Adrenal gland (tissue), 12 donors: ENCODE data around the gene PPIF. TPM values are rescaled to one million over a fixed set of nuclear protein-coding genes. Genes with fewer than 3 reads are reported as not detected.

Experiments
- DNase-seq, 7 donors: peaks; one replicate each; pipeline ENCODE4 v3.0.0-alpha.2; 2019 to 2020
- H3K27ac ChIP-seq, 5 donors: fragments of 200-600 bp; sonication (generic) in 4 of 5; 1 replicate in 3 of 5; 2 replicates in 2 of 5; pipeline versions ENCODE4 v1.5.1 to v1.8.0; 2016 to 2020; ENCODE audit warnings: mild to moderate bottlenecking in 1 of 5
- H3K27me3 ChIP-seq: fragments of 200-600 bp; 2 replicates; pipeline ENCODE4 v1.8.0; 2021
- H3K36me3 ChIP-seq, 2 donors: fragments of 200-600 bp; replicated peaks in 1 of 2; 1 replicate in 1 of 2; 2 replicates in 1 of 2; pipeline versions ENCODE4 v1.5.1 to v1.8.0; 2018 to 2022
- H3K4me1 ChIP-seq, 2 donors: fragments of 200-600 bp; replicated peaks in 1 of 2; 1 replicate in 1 of 2; 2 replicates in 1 of 2; pipeline versions ENCODE4 v1.5.1 to v1.8.0; 2018 to 2021
- H3K4me3 ChIP-seq, 4 donors: fragments of 200-600 bp; sonication (generic) in 3 of 4; one replicate each; pipeline ENCODE4 v1.5.1; 2016 to 2018
- H3K9me3 ChIP-seq, 3 donors: fragments of 200-600 bp; sonication (generic) in 1 of 3; replicated peaks in 1 of 3; 1 replicate in 2 of 3; 2 replicates in 1 of 3; pipeline versions ENCODE4 v1.5.1 to v1.8.0; 2016 to 2021
- CTCF ChIP-seq, 6 experiments: fragments of 450-650 bp in 4 of 6; fragments of 200-600 bp in 2 of 6; sonication (generic) in 1 of 6; IDR thresholded peaks; 1 replicate in 5 of 6; 2 replicates in 1 of 6; pipeline versions ENCODE4 v1.5.1 to v1.8.0; 2016 to 2021; ENCODE audit warnings: antibody characterized with exemption in 6 of 6, mild to moderate bottlenecking in 2 of 6, moderate library complexity in 1 of 6
- POLR2A ChIP-seq, 2 donors: fragments of 450-650 bp; IDR thresholded peaks; one replicate each; pipeline ENCODE4 v1.6.1; 2017; ENCODE audit warnings: antibody characterized with exemption in 2 of 2, mild to moderate bottlenecking in 2 of 2, moderate library complexity in 1 of 2
- WGBS, 4 donors: extraction: QIAGEN DNeasy Blood & Tissue Kit in 2 of 4; methylation state at CpG; one replicate each; pipeline versions ENCODE4 v1.1.5 to v1.1.7; 2013 to 2017; 5-methylcytosine and 5-hydroxymethylcytosine counted together
- intact Hi-C, 2 donors: fragments of 100-400 bp; cut with DNase I; formaldehyde crosslinking; loops; one replicate each; pipeline versions ENCODE4 v1.14.1 to v1.15.0; 2022 to 2023
- polyA plus RNA-seq, 3 donors: library from polyadenylated mRNA; stranded (reverse); fragments of 200-250 nt in 2 of 3; fragments of 350-450 nt in 1 of 3; fragmentation: Illumina TruSeq in 1 of 3; extraction: RNeasy Lipid Tissue Mini Kit (QIAGEN cat#74804) in 1 of 3; gene quantifications; one replicate each; pipeline ENCODE4 v1.2.3, GENCODE V29; 2013 to 2014
- total RNA-seq, 9 donors: library from RNA; depleted of rRNA in 4 of 9; stranded (reverse); fragments of >200 nt in 4 of 9; fragments of 120-200 nt in 1 of 9; fragmentation: NEBNext Ultra II Directional in 1 of 9; extraction: Animal tissue kit (Norgen Biotek cat#: 25700) in 1 of 9; gene quantifications; one replicate each; pipeline versions ENCODE4 v1.1.0 to v1.2.4, GENCODE V29; 2013 to 2023
- donor health status: healthy with polysubstance abuse.
- donor health status: Bipolar disorder and iron deficiency.
- donor health status: DM: yes; HTN: yes; CAD: no.
- donor health status: DM: no; HTN: no; CAD: no.
- donor health status: DM: no; HTN: no; CAD: no.
- donor health status: DM: yes; HTN: yes; CAD: no.

The PPIF gene
- total and polyA plus RNA-seq, 12 donors: 43.8 to 619 (median 216) TPM

- Histone ChIP-seq H3K4me3 (no peak overlapping the region), H3K9me3 (no peaks in the 10 kb centered on the region), H3K4me1 (peaks cover 0 to 11% of the 10 kb centered on the region in 2 donors), H3K36me3 (peaks cover 0 to 2% of the 10 kb centered on the region in 2 donors), H3K27ac (peak overlapping the region in 4 of 5 donors; percentile 13 to 92 (median 58)), H3K27me3 (no peaks in the 10 kb centered on the region)
- no peak for TF ChIP-seq POLR2A (IDR thresholded peaks at IDR 0.05)
- 69 to 72% (median 70%) methylated on average over 6 to 9 of the region's 9 CpGs for WGBS, 4 donors
- intact Hi-C loops: no loop called here
- DNase-seq: peak in 4 of 7 donors; percentile 12 to 48 (median 16)
Measured at GRCh38 chr10:79380946-79381721, 33.9 kb downstream of the PPIF start.

- H3K9me3 ChIP-seq: no peaks in the 10 kb centered on the region
- intact Hi-C loops: no loop called here
- peak in 4 of 7 donors; percentile 45 to 71 (median 46) for DNase-seq
- H3K36me3 ChIP-seq: peaks cover 0 to 7% of the 10 kb centered on the region in 2 donors
- H3K4me1 ChIP-seq: peaks cover 0 to 11% of the 10 kb centered on the region in 2 donors
- peak overlapping the region in 3 of 5 donors; percentile 42 to 92 (median 73) for H3K27ac ChIP-seq
- no peak overlapping the region for H3K4me3 ChIP-seq
- 66 to 82% (median 75%) methylated on average over 4 to 11 of the region's 11 CpGs; no CpG with 5 or more reads in 1 of the 4 donors for WGBS, 4 donors
- H3K27me3 ChIP-seq: no peaks in the 10 kb centered on the region
- TF ChIP-seq POLR2A (IDR thresholded peaks at IDR 0.05): no peak
- no peak for TF ChIP-seq CTCF (IDR thresholded peaks at IDR 0.05)
Measured at GRCh38 chr10:79381804-79382221, 34.5 kb downstream of the PPIF start.

- peak overlapping the region in 3 of 5 donors; percentile 37 to 92 (median 52) for H3K27ac ChIP-seq
- no peak for TF ChIP-seq POLR2A (IDR thresholded peaks at IDR 0.05)
- TF ChIP-seq CTCF (IDR thresholded peaks at IDR 0.05): no peak
- DNase-seq: peak in 3 of 7 donors; percentile 16 to 49 (median 21)
- intact Hi-C loops: no loop called here
- H3K27me3 ChIP-seq: no peaks in the 10 kb centered on the region
- H3K4me1 ChIP-seq: peaks cover 0 to 11% of the 10 kb centered on the region in 2 donors
- H3K4me3 ChIP-seq: no peak overlapping the region
- H3K9me3 ChIP-seq: no peaks in the 10 kb centered on the region
- H3K36me3 ChIP-seq: peaks cover 0 to 11% of the 10 kb centered on the region in 2 donors
- 73 to 84% (median 84%) methylated on average over 18 of the region's 18 CpGs for WGBS, 4 donors
Measured at GRCh38 chr10:79382491-79382941, 35.2 kb downstream of the PPIF start.

- WGBS, 4 donors: 80 to 93% (median 92%) methylated on average over 1 to 12 of the region's 12 CpGs
- DNase-seq: peak in 5 of 7 donors; percentile 1 to 39 (median 9)
- no peak overlapping the region for H3K4me3 ChIP-seq
- H3K36me3 ChIP-seq: peaks cover 0 to 11% of the 10 kb centered on the region in 2 donors
- H3K4me1 ChIP-seq: peaks cover 0 to 11% of the 10 kb centered on the region in 2 donors
- no peaks in the 10 kb centered on the region for H3K9me3 ChIP-seq
- intact Hi-C loops: no loop called here
- TF ChIP-seq POLR2A (IDR thresholded peaks at IDR 0.05) (no peak), CTCF (IDR thresholded peaks at IDR 0.05) (no peak)
- H3K27me3 ChIP-seq: no peaks in the 10 kb centered on the region
- H3K27ac ChIP-seq: no peak overlapping the region
Measured at GRCh38 chr10:79383974-79384606, 36.8 kb downstream of the PPIF start.
